HCEC 1CT (cell line): ENCODE results near the gene KSR2.

Experiments
- DNase-seq: peaks from one replicate; pipeline ENCODE4 v3.0.0-alpha.2; 2017

Gene KSR2

DNA sequence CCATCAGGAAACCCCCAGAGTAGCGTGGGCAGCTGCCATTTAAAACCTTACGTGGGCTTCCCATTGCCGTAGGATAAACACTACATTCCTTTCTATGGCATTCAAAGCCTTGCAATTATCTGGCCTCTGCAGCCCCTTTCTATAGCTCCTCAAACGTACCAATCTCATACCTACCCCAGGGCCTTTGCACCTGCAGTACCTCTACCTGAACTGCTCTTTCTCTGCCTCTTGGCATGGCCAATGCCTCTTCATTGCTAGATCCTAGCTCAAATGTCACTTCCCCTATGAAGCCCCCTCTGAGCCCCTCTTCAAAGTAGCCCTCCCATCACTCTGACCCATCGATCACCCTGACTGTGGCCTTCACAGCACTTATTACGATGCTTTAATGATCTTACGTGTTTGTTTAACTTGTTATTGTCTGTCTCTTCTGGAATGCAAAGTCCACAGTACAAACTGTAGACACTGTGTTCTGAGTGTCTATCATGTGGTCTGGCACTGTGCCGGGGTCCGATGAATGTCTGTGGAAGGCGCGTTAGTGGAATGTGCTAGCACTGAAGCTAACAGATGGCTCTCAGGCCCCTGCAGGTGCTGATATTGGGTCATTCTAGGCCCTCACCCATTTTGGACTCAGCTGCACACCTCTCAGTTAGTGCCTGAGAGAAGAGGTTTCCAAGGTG is 450.1 kb downstream of the KSR2 start:
- DNase-seq: no peak

DNA sequence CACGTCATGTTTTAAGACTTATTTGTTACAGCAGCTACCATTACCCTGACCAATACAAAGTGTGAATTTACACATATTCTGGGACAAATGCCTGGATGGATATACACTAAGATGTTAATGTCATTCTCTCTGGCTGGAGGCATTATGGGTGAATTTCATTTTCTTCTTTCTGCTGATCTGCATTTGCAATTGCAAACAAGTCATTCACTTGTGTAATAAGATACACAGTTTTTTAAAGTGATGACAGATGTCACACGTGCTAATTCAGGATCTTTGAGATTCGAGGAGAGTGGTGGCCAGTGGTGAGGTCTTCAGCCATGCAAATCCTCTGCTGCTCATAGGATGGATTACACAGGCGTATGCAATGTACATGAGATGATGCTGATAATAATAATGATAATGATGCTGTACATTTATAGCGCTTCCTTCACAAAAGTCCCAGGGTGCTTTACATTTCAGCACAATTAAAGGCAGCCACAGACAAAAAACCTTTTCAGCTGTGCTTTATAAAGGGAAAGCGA is 451.5 kb downstream of the KSR2 start:
- DNase-seq: no peak

DNA sequence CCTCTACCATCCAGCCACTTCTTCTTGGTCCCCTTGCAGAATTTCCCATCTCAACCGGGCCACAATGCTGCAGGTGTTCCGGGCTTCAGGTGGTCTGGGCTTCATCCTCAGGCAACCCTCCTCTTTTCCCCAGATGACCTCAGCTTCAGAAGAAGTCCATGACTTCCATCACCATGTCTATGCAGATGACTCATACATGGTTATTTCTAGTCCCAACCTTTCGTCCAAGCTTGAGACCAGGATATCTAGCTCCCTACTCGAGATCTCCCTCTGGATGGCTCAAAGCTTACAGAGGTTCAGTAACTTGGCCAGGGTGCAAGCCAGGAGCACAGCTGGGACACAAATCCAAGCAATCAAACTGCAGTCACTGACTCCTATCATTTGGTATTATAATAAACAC is 452.8 kb downstream of the KSR2 start:
- DNase-seq: no peak

DNA sequence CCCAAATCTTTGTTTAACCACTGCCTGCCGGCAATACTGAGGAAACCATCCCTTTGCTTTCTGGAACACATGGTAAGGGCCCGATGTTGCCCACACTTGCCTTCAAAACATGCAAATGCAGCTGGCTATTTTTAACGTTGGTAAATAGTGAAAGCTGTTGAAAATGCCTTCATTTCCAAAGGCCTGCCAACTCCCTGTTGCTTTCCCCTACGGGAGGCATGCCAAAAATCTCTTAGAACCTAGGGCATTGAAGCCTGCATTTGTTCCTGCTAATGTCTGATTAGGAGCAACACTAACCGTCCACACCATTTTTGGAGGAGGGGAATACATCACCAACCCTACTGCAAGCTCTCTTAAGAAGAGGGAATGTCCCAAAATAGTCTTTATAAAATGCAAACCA is 454.8 kb downstream of the KSR2 start:
- DNase-seq: no peak

DNA sequence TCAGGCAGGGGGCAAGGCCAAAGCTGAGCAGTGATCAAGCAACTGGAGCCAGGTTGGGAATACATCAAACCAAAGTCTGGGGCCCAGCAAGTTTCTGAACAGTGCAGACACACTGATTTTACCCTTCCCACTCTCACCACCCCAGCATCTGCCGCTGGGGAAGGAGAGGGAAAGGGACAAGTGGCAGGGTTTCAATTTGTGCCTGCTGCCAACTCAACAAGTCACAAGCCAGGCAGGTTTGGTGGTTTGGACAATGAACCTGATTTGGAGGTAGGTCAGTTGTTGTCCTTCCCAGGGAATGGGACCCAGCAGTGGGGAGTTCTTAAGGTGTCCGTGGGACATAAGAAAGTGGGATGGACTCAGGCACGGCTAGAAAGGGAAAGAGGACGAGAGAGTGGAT is 455.4 kb downstream of the KSR2 start:
- no peak for DNase-seq

DNA sequence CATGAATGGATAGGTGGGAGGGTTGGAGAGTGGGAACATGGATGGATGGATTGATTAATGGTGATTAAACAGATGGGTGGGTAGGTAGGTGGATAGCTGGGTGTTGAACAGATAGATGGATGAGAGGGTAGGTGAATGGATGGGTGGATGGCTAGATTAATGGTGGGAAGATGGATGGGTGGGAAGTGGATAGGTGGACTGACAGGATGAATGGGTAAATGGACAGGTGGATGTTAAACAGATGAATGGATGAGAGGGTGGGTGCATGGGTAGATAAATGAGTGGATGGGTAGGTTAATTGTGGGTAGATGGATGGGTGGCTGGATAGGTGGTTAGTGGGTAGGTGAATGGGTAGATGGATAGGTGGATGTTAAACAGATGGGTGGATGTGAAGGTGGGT is 460.3 kb downstream of the KSR2 start:
- DNase-seq: no peak

DNA sequence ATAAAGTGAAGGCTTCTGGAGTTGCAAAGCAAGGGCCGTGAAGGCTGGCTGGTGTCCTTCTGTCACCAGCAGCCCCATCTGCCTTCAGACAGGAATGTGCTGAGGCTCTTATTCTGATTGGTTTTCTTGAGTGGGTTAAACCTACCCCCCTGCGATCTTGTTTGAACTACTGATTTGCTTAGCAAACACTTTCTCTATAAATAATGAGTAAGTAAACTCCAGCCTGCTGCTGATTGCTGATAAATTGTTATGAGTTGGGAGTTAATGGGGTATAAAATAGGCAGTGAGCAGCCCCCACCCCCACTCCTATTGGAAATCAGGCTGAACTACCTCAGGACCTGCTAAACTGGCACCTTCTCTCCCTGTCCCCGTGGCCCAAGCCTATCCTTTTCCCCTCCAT is 461.2 kb downstream of the KSR2 start:
- no peak for DNase-seq

DNA sequence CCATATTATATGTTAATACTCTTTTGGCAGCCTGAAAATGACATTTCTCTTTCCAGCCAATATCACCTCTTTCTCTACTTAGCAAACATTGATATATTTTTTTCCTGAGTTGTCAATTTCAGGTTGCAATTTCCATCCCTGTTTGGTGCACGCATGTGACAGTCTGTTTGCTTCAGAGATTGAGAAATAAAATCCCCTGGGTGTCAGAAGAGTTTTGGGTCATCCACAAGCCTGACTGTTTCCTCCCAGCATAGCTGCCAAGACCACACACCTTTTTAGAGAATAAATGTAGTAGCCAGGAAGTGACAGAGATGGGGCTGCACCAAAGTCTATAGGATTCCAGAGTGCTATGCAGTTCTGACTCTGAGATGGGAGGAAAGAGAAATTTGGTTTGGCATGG is 462.5 kb downstream of the KSR2 start:
- DNase-seq: no peak

DNA sequence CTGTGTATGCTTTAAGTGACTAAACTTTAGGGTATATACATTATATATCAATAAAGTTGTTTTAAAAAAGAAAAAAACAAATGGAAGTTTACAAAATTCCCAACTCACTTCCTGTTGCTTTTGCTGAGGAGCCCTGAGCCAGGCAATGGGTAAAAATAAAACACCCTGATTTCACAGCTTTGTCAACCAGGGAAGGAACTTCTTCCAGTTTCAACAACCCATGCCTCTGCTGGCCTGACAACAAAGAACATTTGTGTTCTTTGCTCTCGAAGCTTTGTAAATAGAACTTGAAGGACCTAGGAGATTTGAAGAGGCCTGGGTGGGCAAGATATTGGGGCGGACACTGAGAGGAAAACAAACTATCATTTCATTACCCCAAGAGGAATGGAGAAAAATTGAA is 466.2 kb downstream of the KSR2 start:
- DNase-seq: no peak

DNA sequence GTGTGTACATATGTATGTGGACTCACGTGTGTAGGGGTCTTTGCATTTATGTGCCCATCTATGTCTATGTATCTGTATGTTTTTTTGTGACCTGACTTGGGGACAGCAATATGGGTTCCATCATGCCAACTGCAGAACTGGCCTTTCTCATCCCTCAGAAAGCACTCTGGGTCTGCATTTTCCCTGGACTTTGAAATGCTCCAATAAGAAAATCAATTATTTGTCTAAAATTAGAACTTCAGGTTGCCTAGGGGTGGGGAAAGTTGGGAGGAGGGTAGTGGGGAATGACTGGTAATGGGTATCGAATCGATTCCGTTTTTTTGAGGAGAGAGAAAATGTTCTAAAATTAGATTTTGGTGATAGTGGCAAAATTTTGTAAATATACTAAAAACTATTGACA is 466.6 kb downstream of the KSR2 start:
- no peak for DNase-seq

DNA sequence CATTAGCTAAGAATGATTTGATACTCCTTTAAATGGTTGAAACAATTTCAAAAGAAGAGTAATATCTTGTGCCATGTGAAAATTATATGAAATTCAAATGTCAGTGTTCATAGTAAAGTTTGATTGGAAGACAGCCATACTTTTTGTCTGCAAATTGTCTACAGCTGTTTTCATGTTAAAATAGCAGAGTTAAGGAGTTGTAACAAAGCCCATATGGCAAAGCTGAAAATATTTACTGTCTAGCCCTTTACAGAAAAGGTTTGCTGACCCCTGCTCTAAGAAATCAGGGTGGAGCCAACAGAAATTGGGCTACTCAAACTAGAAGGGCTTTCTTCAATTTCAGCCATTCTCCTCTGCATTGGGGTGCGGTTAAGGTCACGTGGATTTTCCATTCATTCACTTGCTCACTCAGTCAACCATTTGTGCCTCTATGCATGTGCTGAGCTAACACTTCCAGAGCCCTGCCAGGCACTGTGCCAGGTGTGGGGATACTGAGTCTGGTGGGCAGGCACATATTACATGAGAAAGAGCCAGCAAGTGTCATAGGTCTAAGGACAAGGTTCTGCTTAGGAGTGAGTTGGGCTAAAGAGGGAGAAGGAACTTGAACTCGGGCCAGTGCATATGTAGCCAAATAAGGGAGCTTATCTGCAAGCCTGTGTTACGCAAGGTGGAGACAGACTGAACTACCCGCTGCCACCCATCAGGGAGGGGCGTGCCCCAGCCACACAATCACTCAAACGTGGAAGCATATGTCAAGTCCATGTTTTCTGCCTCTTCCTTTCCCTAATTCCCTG is 467.5 kb downstream of the KSR2 start:
- DNase-seq: no peak

DNA sequence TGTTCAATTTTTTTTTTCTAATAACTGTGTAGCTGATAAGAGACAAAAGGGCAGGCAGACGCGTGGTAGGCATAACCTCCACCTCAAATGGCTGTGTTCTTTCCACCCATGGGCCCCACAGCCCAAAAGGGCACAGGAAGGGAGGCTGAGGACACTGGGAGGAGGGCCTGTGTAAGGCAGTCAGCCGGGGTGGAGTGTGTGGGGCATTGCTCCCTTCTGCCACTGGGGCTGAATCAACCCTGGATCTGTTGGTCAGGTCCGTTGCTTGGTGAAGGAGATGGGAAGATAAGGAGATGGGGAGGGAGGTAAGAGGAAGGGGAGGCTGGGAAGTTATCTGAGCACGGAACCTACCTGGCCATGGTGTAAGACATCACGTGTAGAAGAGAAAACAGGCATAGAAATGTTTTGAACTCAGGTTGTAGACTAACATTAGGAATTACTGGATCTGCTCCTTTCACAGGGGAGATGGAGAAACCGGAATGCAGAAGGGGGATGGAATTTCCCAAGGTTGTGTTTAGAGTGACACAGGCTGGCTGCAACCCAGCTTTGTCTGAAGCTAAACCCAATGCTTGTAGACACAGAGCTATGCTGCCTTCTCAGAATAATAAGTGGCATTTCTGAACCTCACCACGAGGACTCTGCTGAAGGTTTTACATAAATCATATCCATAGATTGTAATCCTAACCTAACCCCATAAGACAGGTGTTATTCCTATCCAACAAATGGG is 468.9 kb downstream of the KSR2 start:
- DNase-seq: no peak

DNA sequence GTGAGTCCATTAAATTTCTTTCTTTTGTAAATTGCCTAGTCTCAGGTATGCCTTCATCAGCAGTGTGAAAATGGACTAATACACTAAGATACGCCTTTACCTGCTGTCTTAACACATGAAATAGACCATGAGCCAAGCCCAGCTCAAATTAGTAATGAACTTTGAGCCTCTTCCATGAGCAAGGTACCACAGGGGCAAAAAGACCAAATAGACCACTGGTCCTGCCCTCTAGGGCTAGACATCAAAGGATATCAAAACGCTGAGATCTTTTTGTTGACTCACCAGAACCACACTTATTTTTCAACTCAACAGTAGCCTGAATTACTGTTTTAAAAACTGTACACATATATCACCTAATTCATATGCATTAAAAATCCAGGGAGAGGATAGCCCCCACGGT is 469.9 kb downstream of the KSR2 start:
- DNase-seq: no peak

DNA sequence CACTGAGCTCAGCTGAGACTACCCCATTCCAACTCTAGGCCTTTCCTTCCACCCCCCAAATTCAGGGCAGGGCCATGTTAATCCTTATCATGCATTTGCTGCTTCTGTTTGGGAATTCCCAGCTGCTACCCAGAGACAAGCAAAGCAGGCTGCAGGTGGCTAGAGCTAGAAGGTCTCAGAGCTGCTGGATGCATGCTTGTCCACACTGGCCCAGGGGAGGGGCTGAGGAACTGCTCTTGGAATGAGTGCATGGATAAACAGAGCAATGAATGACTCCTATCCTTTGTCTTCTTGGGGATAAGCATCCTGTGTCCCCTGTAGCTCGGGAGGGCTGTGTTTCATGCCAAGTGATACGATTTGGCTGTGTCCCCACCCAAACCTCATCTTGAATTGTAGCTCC is 470.5 kb downstream of the KSR2 start:
- DNase-seq: no peak

DNA sequence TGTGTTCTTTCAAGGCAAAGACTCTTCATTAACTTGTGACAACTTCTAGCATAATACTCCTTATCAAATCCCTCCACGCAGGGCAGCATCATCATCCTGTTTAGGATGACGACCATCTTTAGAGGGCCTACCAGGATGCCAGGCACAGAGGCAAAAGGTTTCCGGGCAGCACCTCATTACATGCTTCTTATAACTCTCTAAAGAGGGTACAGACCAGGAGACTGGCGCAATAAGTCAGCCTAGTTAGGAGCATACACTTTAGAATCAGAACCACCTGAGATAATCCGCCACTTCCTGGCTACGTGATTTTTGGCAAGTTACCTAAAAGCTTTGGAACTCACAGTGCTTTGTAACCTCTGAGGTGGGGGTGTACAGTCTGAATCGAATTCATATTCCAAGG is 471.4 kb downstream of the KSR2 start:
- DNase-seq: no peak

DNA sequence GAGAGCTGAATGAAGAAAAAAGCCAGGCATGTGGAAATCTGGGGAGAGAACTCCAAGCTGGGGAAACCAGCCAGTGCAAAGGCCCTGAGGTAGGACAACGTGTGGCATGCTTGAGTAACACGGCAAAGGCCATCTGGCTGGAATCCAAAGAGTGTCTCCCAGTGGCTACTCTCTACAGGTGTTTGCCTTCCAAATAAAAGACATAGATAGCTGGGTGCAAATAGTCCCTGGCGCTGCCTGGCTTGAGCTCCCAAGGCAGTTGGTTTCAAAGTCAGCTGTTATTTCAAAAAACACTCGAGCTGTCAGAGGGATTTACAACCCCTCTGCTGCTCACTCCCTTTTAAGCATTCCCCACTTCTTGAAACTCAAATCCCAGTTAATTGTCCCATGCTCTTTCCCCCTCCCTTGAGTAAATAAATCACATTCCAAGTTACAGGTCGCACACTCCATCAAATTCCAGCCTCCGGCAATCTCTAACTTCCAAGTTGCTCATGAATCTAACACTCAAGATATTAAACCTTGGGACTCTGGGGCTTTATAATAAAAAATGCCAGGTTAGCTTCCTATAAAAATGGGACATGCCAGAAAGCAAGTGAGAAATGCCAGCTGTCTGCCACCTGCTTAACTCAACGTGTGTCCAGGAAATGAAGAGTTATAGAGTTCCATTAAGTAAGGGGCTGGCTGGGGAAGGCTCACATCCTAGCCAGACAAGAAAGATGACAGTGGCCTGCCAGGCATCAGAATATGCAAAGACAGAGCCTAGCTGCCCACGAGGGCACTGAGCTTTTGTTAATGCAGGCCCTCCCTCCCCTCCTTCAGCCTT is 473.7 kb downstream of the KSR2 start:
- DNase-seq: no peak

DNA sequence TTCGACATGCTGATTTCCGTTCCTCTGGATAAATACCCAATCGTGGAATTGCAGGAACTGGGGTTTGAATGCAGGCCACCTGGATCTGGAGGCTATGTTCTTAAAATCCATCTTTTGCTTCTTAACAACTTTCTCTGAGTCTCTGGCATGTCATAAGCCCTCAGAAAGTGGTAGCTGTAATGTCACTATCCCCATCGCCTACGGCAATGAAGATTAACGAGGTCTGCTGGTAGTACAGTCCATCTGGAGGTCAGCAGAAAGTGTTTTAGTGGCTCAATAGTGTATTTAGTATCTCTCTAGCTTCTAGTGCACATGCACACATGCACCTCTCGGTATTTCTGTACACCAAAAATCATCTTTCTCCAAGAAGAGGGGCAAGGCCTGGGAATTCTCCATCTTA is 477.1 kb downstream of the KSR2 start:
- no peak for DNase-seq

DNA sequence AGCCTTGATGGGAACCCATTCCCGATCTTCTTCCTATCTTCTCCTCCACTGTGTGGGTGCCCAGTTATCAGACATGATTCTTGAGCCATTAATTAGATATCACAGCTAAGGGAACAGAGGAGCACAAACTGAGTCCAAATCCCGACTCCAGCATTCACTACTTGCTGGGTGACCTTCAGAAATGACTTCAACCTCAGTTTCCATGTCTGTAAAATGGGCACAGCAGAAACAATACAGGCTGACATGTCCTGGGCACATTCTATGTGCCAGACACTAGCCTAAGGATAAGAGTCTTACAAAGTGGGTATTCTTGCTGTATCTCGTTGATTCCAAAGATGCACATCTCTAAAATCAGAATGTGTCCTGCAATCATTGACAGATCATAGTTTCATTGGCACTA is 478.7 kb downstream of the KSR2 start:
- DNase-seq: no peak

DNA sequence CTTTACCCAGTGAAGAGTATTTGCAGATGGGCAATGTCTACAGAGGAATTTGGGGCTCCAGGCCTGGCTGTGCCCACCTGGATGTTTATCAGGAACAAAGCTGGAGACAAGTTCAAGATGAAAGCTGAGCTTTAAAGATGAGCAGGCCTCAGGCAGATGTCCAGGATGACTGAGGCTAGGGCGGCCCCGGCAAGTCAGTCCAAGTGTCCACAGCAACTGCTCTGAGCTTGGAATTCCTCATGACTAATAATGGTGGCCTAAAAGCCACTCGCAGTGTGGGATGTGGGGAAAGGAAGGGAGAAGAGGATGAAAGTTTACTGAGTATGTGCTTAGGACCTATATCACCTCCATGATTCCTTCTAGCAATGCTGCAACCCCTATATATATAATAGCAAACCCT is 479.1 kb downstream of the KSR2 start:
- DNase-seq: no peak

DNA sequence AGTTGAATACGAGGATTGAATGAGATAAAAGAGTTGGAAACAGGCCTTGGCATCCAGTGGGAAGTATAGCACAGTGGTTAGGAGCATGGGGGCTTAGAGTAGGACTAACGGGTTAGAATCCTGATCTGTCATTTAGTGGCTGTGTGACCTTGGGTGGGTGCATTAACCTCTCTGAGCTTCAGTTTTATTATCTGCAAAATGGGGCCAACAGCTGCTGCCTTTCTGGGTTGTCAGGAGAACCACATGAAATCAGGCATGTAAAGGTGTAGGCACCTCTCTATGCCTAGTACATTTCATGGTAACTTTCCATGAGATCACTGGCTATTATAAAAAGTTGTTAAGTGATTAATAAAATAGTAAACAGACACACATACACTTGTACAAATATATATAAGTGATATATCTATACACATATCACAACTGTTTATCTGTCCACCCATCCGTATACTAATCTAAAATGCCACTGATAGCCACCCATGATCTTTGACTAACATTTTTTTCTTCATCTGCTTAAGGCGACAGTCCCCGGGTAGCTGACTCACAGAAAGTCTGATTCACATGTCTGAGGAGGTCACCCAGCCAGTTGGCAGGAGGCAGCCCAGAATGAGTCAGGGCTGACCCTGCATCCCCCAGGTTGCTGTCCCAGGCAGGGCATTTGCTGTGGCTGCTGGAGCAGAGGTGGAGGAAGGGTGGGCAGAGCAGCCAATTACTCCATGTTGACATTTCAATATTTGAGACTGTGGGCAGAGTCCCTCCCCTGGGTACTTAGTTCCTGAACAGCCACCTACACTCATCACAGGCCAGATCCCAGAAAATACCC is 481.7 kb downstream of the KSR2 start:
- DNase-seq: no peak

DNA sequence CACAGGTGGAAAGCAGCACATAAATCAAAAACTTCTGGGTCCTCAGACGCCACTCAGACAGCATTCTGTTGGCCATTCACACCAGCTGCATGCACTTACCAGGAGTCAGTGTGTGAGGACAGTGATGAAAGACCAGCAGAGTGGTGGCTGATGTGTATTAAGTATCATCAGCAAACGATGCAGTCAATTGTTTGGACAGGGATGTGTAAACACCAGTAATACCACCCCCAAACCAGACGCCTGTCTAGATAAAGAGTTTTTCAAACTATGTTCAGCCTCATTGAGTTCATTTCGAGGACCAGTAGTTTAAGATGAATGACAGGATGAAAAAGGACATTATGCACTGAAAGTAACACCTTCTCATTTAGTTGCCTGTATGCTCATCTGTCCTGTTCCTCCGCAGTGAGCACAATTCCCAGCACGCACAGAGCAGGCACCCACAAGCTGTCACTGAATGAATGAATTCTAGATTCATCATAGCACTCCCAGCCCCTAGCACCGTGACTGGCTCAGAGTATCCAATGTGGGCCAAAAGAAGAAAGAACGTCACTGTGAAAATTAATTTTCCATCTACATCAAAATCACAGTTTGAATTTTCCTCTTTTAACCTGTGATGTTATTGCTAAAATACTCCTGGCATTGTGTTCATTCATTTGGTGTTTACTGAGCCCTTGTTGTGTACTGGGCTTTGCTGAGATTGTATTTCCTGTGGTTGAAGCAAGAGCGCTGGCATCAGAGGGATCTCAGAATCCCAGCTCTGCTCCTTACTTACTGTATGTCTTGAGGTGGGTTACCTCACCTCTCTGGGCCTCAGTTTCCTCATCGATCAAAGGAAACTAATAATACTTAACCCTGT is 482.6 kb downstream of the KSR2 start:
- DNase-seq: no peak
